BJ (cell line): Measurements from ENCODE around the gene TSPAN18. TPM values are rescaled to one million over a fixed set of nuclear protein-coding genes. Genes with fewer than 3 reads are reported as not detected.

Experiments
- CTCF ChIA-PET: fragments of 350-600 bp; formaldehyde crosslinking; extraction: SDS; loops from one replicate; lab custom pipeline; 2021; ENCODE audit warnings: antibody characterized with exemption, inconsistent platforms; lab: Yijun Ruan, JAX
- POLR2A ChIA-PET: fragments of 300-600 bp; sonication (Branson Sonifier 250); formaldehyde crosslinking; extraction: SDS; loops from one replicate; lab custom pipeline; 2021; ENCODE audit warnings: antibody characterized with exemption; lab: Charles Lee
- DNase-seq: peaks from one replicate; pipeline ENCODE4 v3.0.0-alpha.2; 2011; ENCODE audit warnings: low read depth
- H3K27me3 ChIP-seq: 2 replicates; pipeline ENCODE4 v1.6.0; 2011; ENCODE audit warnings: low read length; ENCODE audit not compliant: control insufficient read depth, insufficient read depth
- H3K36me3 ChIP-seq: 2 replicates; pipeline ENCODE4 v1.5.1; 2011; ENCODE audit warnings: low read length; ENCODE audit not compliant: control insufficient read depth, insufficient read depth
- H3K4me3 ChIP-seq: 2 replicates; pipeline ENCODE4 v1.5.1; 2011; ENCODE audit warnings: low read depth, mild to moderate bottlenecking, control low read depth, low read length
- CTCF ChIP-seq: IDR thresholded peaks from 2 replicates; pipeline ENCODE4 v1.5.1; 2011; ENCODE audit warnings: low read depth, mild to moderate bottlenecking, control low read depth, inconsistent platforms, low read length, moderate library complexity; ENCODE audit not compliant: insufficient read depth
- polyA plus RNA-seq: library from polyadenylated mRNA; depleted of rRNA; stranded (reverse); fragments of >200 nt; gene quantifications from 2 replicates; pipeline ENCODE4 v1.2.3, GENCODE V29; 2011

TSPAN18 gene
- polyA plus RNA-seq, 1 experiment: 0.55 TPM

- ChIA-PET POLR2A (no interaction called here), CTCF (interaction anchor here (0.6 to 2.6 kb wide), 4 partner anchors 15 to 23 kb away, joined by 3 to 6 read pairs (median 3); partner anchors contain the start of gene TSPAN18)
- no peak overlapping the region for H3K4me3 ChIP-seq
- no peak for DNase-seq
- no peak for TF ChIP-seq CTCF
- no peaks in the 10 kb centered on the region for H3K36me3 ChIP-seq
- peaks cover 23% of the 10 kb centered on the region for H3K27me3 ChIP-seq
Measured at GRCh38 chr11:44743326-44743725, 16.6 kb downstream of the TSPAN18 start.

- Histone ChIP-seq H3K4me3 (no peak overlapping the region), H3K36me3 (no peaks in the 10 kb centered on the region), H3K27me3 (peaks cover 24% of the 10 kb centered on the region)
- TF ChIP-seq CTCF: no peak
- DNase-seq: no peak
- CTCF ChIA-PET: interaction anchor here (0.6 to 2.6 kb wide), 6 partner anchors 15 to 151 kb away, joined by 3 to 6 read pairs (median 4); partner anchors contain the start of gene TSPAN18
- POLR2A ChIA-PET: no interaction called here
Measured at GRCh38 chr11:44743959-44744557, 17.3 kb downstream of the TSPAN18 start.

GRCh38 chr11:44746894-44747293 lies 20.1 kb downstream of the TSPAN18 start:
- Histone ChIP-seq H3K4me3 (no peak overlapping the region), H3K36me3 (no peaks in the 10 kb centered on the region), H3K27me3 (peaks cover 16% of the 10 kb centered on the region)
- no peak for DNase-seq
- CTCF ChIA-PET: interaction anchor here (1.0 to 1.6 kb wide), 4 partner anchors 19 to 179 kb away, joined by 3 to 5 read pairs (median 4); no protein-coding TSS in a partner anchor
- POLR2A ChIA-PET: no interaction called here
- TF ChIP-seq CTCF: no peak

GRCh38 chr11:44747316-44747715 lies 20.6 kb downstream of the TSPAN18 start:
- H3K4me3 ChIP-seq: no peak overlapping the region
- H3K27me3 ChIP-seq: peaks cover 14% of the 10 kb centered on the region
- CTCF ChIA-PET: interaction anchor here (1.0 to 1.5 kb wide), 2 partner anchors 20 to 26 kb away, joined by 4 to 5 read pairs; no protein-coding TSS in a partner anchor
- peak; percentile 44 for DNase-seq
- TF ChIP-seq CTCF: no peak
- POLR2A ChIA-PET: no interaction called here
- no peaks in the 10 kb centered on the region for H3K36me3 ChIP-seq

GRCh38 chr11:44747836-44748235 lies 21.1 kb downstream of the TSPAN18 start:
- no peak for DNase-seq
- Histone ChIP-seq H3K27me3 (peaks cover 12% of the 10 kb centered on the region), H3K36me3 (no peaks in the 10 kb centered on the region), H3K4me3 (no peak overlapping the region)
- POLR2A ChIA-PET: no interaction called here
- TF ChIP-seq CTCF: no peak
- CTCF ChIA-PET: interaction anchor here (1.5 kb wide), 1 partner anchor 26 kb away, joined by 5 read pairs; no protein-coding TSS in a partner anchor
